MCF 10A (cell line): Measurements from ENCODE around the gene AASDH. TPM values are rescaled to one million over a fixed set of nuclear protein-coding genes. Genes with fewer than 3 reads are reported as not detected.
A peak's percentile ranks its signal among the peaks of the same experiment; 100 is the strongest.

ENCODE experiments used
- BruUV-seq: library from RNA; stranded (reverse); fragments of 400-500 nt; replicated peaks from 2 replicates; lab custom pipeline; 2021; lab: Mats Ljungman, UMichigan
- CTCF ChIA-PET: fragments of 300-600 bp; sonication (Branson Sonifier 250); formaldehyde crosslinking; extraction: SDS; loops from one replicate; lab custom pipeline; 2021; ENCODE audit warnings: antibody characterized with exemption, inconsistent platforms; lab: Yijun Ruan, JAX
- POLR2A ChIA-PET: fragments of 300-600, 350-650 bp; sonication (Branson Sonifier 250); formaldehyde crosslinking; extraction: SDS; loops from one replicate; lab custom pipeline; 2020; ENCODE audit warnings: antibody characterized with exemption, inconsistent platforms; lab: Yijun Ruan, JAX
- DNase-seq: peaks from one replicate; pipeline ENCODE4 v3.0.0-alpha.2; 2018; ENCODE audit not compliant: unreplicated experiment
- H3K27ac Mint-ChIP-seq: one replicate; pipeline ENCODE4 v1.8.0; 2022; ENCODE audit warnings: mild to moderate bottlenecking, low read depth, mixed read lengths; ENCODE audit not compliant: unreplicated experiment
- H3K27me3 Mint-ChIP-seq: one replicate; pipeline ENCODE4 v1.8.0; 2022; ENCODE audit warnings: mixed read lengths; ENCODE audit not compliant: insufficient read depth, unreplicated experiment
- H3K36me3 Mint-ChIP-seq: one replicate; pipeline ENCODE4 v1.8.0; 2022; ENCODE audit warnings: mild to moderate bottlenecking, moderate library complexity, mixed read lengths; ENCODE audit not compliant: insufficient read depth, unreplicated experiment
- H3K4me1 Mint-ChIP-seq: one replicate; pipeline ENCODE4 v1.8.0; 2022; ENCODE audit warnings: mixed read lengths; ENCODE audit not compliant: insufficient read depth, unreplicated experiment
- H3K4me3 Mint-ChIP-seq: one replicate; pipeline ENCODE4 v1.8.0; 2022; ENCODE audit warnings: mild to moderate bottlenecking, moderate library complexity, mixed read lengths; ENCODE audit not compliant: unreplicated experiment
- H3K9me3 Mint-ChIP-seq: one replicate; pipeline ENCODE4 v1.8.0; 2022; ENCODE audit warnings: mixed read lengths; ENCODE audit not compliant: unreplicated experiment
- intact Hi-C: fragments of 100-400 bp; cut with micrococcal nuclease; formaldehyde crosslinking; loops from 2 replicates; pipeline ENCODE4 v1.14.1; 2022
- total RNA-seq: library from RNA; stranded (reverse); gene quantifications from 2 replicates; pipeline ENCODE4 v1.2.3, GENCODE V29; 2022
- TF ChIP-seq, protein P1 (sequence below): fragments of 200-600 bp; IDR thresholded peaks from one replicate; pipeline ENCODE4 v1.8.0; 2022; ENCODE audit warnings: antibody characterized with exemption, mild to moderate bottlenecking; ENCODE audit not compliant: unreplicated experiment

The AASDH gene
- total RNA-seq, 1 experiment from 2014 or later: 10.8 TPM

DNA sequence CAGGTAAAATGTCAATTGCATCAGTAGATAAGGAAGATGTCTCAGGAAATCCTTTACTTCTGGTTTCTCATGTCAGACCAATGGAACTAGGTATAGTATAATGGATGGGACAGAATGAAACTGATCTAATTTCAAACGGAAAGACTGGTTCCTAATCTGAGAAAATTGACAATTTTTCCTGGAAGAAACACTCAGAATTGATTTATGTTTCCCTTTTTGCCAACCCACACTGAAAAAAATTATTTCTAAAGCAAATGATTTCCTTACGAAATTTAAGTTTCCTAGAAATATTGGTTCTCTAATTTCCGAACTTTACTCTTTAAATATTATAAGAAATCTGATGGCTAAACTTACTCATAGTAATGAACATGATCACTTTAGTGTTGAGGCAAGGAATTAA is 29.1 kb upstream of the AASDH start:
- no peaks in the 10 kb centered on the region for H3K36me3 Mint-ChIP-seq
- H3K27ac Mint-ChIP-seq: no peak overlapping the region
- CTCF ChIA-PET: interaction anchor here (0.6 to 2.0 kb wide), 2 partner anchors 19 to 58 kb away, joined by 4 to 8 read pairs; partner anchors contain the start of genes PAICS and PPAT
- no peaks in the 10 kb centered on the region for H3K27me3 Mint-ChIP-seq
- no peak for DNase-seq
- H3K4me3 Mint-ChIP-seq: no peak overlapping the region
- no TSS peak for BruUV-seq
- H3K9me3 Mint-ChIP-seq: no peaks in the 10 kb centered on the region
- H3K4me1 Mint-ChIP-seq: peaks cover 9% of the 10 kb centered on the region
- intact Hi-C loops: no loop called here
- TF ChIP-seq, protein P1, sequence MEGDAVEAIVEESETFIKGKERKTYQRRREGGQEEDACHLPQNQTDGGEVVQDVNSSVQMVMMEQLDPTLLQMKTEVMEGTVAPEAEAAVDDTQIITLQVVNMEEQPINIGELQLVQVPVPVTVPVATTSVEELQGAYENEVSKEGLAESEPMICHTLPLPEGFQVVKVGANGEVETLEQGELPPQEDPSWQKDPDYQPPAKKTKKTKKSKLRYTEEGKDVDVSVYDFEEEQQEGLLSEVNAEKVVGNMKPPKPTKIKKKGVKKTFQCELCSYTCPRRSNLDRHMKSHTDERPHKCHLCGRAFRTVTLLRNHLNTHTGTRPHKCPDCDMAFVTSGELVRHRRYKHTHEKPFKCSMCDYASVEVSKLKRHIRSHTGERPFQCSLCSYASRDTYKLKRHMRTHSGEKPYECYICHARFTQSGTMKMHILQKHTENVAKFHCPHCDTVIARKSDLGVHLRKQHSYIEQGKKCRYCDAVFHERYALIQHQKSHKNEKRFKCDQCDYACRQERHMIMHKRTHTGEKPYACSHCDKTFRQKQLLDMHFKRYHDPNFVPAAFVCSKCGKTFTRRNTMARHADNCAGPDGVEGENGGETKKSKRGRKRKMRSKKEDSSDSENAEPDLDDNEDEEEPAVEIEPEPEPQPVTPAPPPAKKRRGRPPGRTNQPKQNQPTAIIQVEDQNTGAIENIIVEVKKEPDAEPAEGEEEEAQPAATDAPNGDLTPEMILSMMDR: no peak
- POLR2A ChIA-PET: interaction anchor here (0.6 to 4.0 kb wide), 4 partner anchors 9 to 74 kb away, joined by 3 to 38 read pairs (median 4); partner anchors contain the start of genes PAICS and PPAT

DNA sequence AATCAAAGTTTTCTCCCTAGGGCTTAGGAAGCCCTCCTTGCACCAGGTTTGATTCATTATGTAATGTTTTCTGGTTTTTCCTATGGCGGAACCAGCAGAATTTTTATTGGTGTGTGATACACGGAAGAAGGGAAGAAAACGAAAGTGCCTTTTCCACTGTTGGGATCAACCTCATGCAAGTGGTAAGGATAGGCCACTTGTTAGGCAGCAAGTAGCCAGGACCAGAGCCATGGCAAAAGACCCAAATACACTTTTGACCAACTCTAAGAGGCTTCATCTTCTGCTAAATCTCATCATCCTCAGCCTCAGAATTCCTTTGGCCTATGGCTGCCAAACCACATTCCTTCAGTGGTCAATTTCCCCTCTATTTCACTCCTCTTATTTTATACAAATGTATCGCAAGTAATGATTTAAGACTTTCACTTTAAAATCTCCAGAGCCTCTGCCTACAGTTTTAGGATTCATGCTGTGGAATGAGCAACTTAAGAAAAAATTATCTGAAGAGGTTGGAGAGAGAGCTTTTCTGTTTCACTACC is 26.9 kb upstream of the AASDH start:
- POLR2A ChIA-PET: interaction anchor here (1.2 to 4.0 kb wide), 5 partner anchors 10 to 54 kb away, joined by 4 to 38 read pairs (median 7); partner anchors contain the start of genes AASDH, PAICS and PPAT
- TF ChIP-seq, protein P1: no peak
- Mint-ChIP-seq H3K4me3 (peak overlapping the region; percentile 60), H3K9me3 (no peaks in the 10 kb centered on the region), H3K36me3 (no peaks in the 10 kb centered on the region), H3K27me3 (no peaks in the 10 kb centered on the region), H3K4me1 (peaks cover 10% of the 10 kb centered on the region), H3K27ac (peak overlapping the region; percentile 80)
- no peak for DNase-seq
- intact Hi-C loops: no loop called here
- BruUV-seq: no TSS peak
- CTCF ChIA-PET: interaction anchor here (0.6 kb wide), 1 partner anchor 460 kb away, joined by 3 read pairs; no protein-coding TSS in a partner anchor

DNA sequence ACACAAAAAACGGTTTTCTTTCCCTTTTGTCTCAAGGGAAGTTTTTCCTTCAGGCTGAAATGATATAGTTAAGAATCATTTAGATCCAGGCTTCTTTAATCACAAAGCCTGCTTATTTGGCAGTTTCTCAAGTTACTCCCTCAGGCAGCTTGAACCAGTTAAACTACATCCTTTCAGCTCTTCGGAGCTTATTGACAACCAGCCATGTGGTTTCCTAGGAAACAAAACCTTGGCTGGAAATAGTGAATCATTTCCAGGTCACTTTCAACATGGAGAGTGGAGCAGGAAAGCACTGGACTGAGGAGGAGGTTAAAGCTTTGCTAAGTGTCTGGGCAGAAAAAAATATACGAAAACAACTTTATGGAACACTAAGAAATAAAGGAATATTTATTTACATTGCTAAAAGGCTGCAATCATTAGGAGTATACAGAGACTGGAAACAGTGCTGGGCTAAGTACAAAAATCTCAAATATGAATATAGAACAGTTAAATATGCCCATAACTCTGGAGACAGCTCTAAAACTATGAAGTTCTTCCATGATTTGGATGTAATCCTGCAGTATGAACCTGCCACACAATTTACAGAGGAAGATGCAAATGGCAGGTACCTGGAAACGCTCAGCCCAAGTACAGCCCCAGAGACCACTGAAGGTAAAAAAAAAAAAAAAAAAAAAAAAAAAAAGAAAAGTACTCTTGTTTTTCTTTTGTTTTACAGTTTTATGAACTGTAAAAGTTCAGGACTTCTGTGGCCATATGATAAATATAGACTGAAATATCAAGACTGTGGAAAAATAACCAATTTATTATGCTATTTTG is 23.2 kb upstream of the AASDH start:
- H3K27me3 Mint-ChIP-seq: no peaks in the 10 kb centered on the region
- H3K9me3 Mint-ChIP-seq: no peaks in the 10 kb centered on the region
- peak overlapping the region; percentile 72 for H3K4me3 Mint-ChIP-seq
- peak overlapping the region; percentile 98 for H3K27ac Mint-ChIP-seq
- TF ChIP-seq, protein P1: no peak
- ChIA-PET CTCF (interaction anchor here (0.6 to 1.5 kb wide), 4 partner anchors 11 to 429 kb away, joined by 3 to 5 read pairs (median 4); partner anchors contain the start of genes PAICS and PPAT), POLR2A (interaction anchor here (0.6 to 3.6 kb wide), 14 partner anchors 13 to 499 kb away, joined by 3 to 89 read pairs (median 3); partner anchors contain the start of genes AASDH, CEP135, PAICS and PPAT)
- peaks cover 20% of the 10 kb centered on the region for H3K36me3 Mint-ChIP-seq
- intact Hi-C loops: loop anchor here (2.0 kb wide), 1 partner anchor 24 kb away; the partner anchor contains the start of gene PPAT
- peaks cover 14% of the 10 kb centered on the region for H3K4me1 Mint-ChIP-seq
- BruUV-seq: TSS peak; percentile 83
- DNase-seq: peak; percentile 96
